Subcutaneous abdominal adipose tissue (tissue), 5 donors: Measurements from ENCODE around the gene PARS2.

Experiments used
- H3K27ac ChIP-seq: one replicate; pipeline ENCODE4 v1.7.0; 2013; ENCODE audit warnings: low read depth, mild to moderate bottlenecking, inconsistent platforms, low read length, moderate library complexity
- H3K27me3 ChIP-seq, 5 donors: one replicate each; pipeline ENCODE4 v1.7.0; 2013; ENCODE audit warnings: low read length in 5 of 5, inconsistent platforms in 1 of 5; ENCODE audit not compliant: control insufficient read depth in 5 of 5, insufficient read depth in 4 of 5
- H3K36me3 ChIP-seq, 5 donors: one replicate each; pipeline ENCODE4 v1.7.0; 2013; ENCODE audit warnings: low read length in 5 of 5; ENCODE audit not compliant: control insufficient read depth in 5 of 5, insufficient read depth in 5 of 5
- H3K4me1 ChIP-seq, 5 donors: one replicate each; pipeline ENCODE4 v1.7.0; 2013; ENCODE audit warnings: low read length in 5 of 5, mild to moderate bottlenecking in 3 of 5, moderate library complexity in 1 of 5; ENCODE audit not compliant: control insufficient read depth in 5 of 5, insufficient read depth in 5 of 5
- H3K4me3 ChIP-seq, 5 donors: one replicate each; pipeline ENCODE4 v1.7.0; 2013; ENCODE audit warnings: low read length in 5 of 5, low read depth in 1 of 5
- H3K9ac ChIP-seq, 5 donors: one replicate each; pipeline ENCODE4 v1.7.0; 2013; ENCODE audit warnings: low read length in 5 of 5, mild to moderate bottlenecking in 4 of 5, moderate library complexity in 3 of 5
- H3K9me3 ChIP-seq, 5 donors: one replicate each; pipeline ENCODE4 v1.7.0; 2013; ENCODE audit warnings: low read length in 5 of 5; ENCODE audit not compliant: control insufficient read depth in 5 of 5
- donor health status: healthy.
- donor health status: healthy.
- donor health status: healthy.
- donor health status: healthy.
- donor health status: healthy.

PARS2 gene

GRCh38 chr1:54743416-54744226 is 20.7 kb downstream of the PARS2 start:
- no peak overlapping the region for H3K27ac ChIP-seq
- no peaks in the 10 kb centered on the region for H3K4me1 ChIP-seq
- no peak overlapping the region for H3K9ac ChIP-seq

DNA sequence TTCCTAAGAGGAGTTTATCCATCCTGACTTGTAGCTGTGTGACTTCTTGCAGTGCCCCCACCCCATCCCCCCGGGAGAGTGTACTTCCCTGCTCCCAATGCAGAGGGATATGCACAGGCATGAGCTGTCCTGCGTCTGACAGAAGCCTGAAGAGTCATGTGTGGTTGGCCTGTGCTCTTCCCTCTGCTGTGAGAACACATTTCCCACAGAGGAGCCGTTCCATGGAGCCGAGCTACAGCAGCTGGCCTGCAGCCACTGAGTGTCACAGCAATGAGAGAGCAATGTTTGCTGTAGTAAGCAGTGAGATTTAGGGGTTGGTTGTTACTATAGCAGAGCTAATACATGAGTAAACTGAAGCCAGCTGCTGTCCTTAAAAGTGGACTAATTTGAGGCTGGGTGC is 22.0 kb downstream of the PARS2 start:
- no peak overlapping the region for H3K9ac ChIP-seq
- no peaks in the 10 kb centered on the region for H3K27me3 ChIP-seq
- H3K36me3 ChIP-seq: peaks cover 14 to 73% (median 64%) of the 10 kb centered on the region in 5 donors
- no peaks in the 10 kb centered on the region for H3K4me1 ChIP-seq
- H3K9me3 ChIP-seq: no peaks in the 10 kb centered on the region
- H3K4me3 ChIP-seq: no peak overlapping the region
- H3K27ac ChIP-seq: no peak overlapping the region

More at GRCh38 chr1:54743416-54744226, 20.7 kb downstream of the PARS2 start:
- no peak overlapping the region for H3K4me3 ChIP-seq
- H3K27me3 ChIP-seq: peaks cover 0 to 2% (median 0%) of the 10 kb centered on the region in 5 donors
- peaks cover 14 to 60% (median 51%) of the 10 kb centered on the region in 5 donors for H3K36me3 ChIP-seq
- H3K9me3 ChIP-seq: no peaks in the 10 kb centered on the region

DNA sequence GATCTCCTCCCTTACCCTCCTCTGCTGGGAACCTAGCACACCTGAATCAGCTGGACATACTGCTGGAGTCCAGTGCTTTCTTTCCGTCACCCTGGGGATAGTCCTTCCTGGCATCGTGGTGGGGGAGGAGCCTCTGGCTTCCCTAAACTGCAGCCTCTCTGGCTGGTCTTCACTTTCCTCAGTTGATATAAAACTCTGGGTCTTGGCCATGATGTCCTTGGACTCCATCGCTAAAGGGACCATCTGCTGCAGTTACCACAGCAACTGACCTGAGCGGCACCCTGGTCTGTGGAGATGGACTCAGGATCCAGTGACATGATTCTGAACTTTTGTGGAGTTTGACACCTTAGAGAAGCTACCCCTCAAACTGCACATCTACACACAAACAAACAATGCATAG is 22.8 kb downstream of the PARS2 start:
- no peak overlapping the region for H3K27ac ChIP-seq
- no peak overlapping the region for H3K9ac ChIP-seq
- H3K9me3 ChIP-seq: no peaks in the 10 kb centered on the region
- H3K27me3 ChIP-seq: no peaks in the 10 kb centered on the region
- no peak overlapping the region for H3K4me3 ChIP-seq
- H3K4me1 ChIP-seq: no peaks in the 10 kb centered on the region
- peaks cover 17 to 80% (median 71%) of the 10 kb centered on the region in 5 donors for H3K36me3 ChIP-seq

DNA sequence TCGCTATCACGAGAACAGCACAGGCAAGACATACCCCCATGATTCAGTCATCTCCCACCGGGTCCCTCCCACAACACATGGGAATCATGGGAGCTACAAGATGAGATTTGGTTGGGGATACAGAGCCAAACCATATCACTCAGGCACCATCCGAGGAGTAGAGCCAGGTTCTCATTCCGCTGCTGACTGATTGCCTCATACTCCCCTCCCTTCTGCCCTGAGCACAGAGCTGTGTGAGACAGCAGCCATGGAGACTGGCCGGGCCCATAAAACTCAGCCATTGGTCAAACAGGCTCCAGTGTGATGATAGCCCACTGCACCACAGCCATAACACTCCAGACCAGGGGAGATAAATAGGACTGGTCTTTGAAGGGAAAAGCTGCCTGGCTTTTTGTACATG is 26.1 kb downstream of the PARS2 start:
- Histone ChIP-seq H3K9ac (no peak overlapping the region), H3K4me3 (no peak overlapping the region), H3K4me1 (no peaks in the 10 kb centered on the region), H3K9me3 (no peaks in the 10 kb centered on the region), H3K27me3 (no peaks in the 10 kb centered on the region), H3K27ac (no peak overlapping the region), H3K36me3 (peaks cover 30 to 94% (median 70%) of the 10 kb centered on the region in 5 donors)

DNA sequence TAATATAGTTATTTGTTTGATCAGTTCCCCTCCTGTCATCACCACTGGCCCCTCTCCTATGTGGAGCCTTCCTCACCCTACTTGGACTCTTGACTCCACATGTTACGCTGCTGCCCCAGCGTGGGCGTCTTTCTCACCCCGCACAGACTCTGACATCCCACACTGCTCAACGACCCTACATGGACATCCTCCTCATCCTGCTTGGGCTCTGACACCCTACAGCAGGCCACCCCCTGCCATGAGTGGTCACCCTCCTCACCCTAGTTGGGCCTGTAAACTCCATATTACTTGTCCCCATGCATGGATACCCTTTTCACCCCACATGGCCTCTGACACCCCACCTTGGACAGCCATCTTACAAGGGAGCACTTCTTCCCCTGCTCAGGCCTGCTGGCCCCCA is 27.6 kb downstream of the PARS2 start:
- no peaks in the 10 kb centered on the region for H3K4me1 ChIP-seq
- peaks cover 28 to 92% (median 69%) of the 10 kb centered on the region in 5 donors for H3K36me3 ChIP-seq
- no peak overlapping the region for H3K4me3 ChIP-seq
- no peaks in the 10 kb centered on the region for H3K27me3 ChIP-seq
- no peak overlapping the region for H3K9ac ChIP-seq
- H3K9me3 ChIP-seq: no peaks in the 10 kb centered on the region
- H3K27ac ChIP-seq: no peak overlapping the region

- Histone ChIP-seq H3K36me3 (peaks cover 58 to 94% (median 82%) of the 10 kb centered on the region in 5 donors), H3K9ac (no peak overlapping the region), H3K4me3 (no peak overlapping the region), H3K27me3 (no peaks in the 10 kb centered on the region), H3K9me3 (no peaks in the 10 kb centered on the region), H3K27ac (no peak overlapping the region), H3K4me1 (no peaks in the 10 kb centered on the region)
Observed at GRCh38 chr1:54728027-54728426, 36.3 kb downstream of the PARS2 start.

GRCh38 chr1:54724771-54725170 is 39.6 kb downstream of the PARS2 start:
- Histone ChIP-seq H3K36me3 (peaks cover 67 to 84% (median 73%) of the 10 kb centered on the region in 5 donors), H3K27ac (no peak overlapping the region), H3K9me3 (no peaks in the 10 kb centered on the region), H3K4me3 (no peak overlapping the region), H3K9ac (no peak overlapping the region), H3K27me3 (no peaks in the 10 kb centered on the region), H3K4me1 (no peaks in the 10 kb centered on the region)

GRCh38 chr1:54723985-54724384 is 40.3 kb downstream of the PARS2 start:
- H3K9me3 ChIP-seq: no peaks in the 10 kb centered on the region
- H3K4me1 ChIP-seq: no peaks in the 10 kb centered on the region
- H3K4me3 ChIP-seq: no peak overlapping the region
- no peak overlapping the region for H3K9ac ChIP-seq
- no peak overlapping the region for H3K27ac ChIP-seq
- no peaks in the 10 kb centered on the region for H3K27me3 ChIP-seq
- peaks cover 67 to 82% (median 74%) of the 10 kb centered on the region in 5 donors for H3K36me3 ChIP-seq

GRCh38 chr1:54721719-54722118 is 42.6 kb downstream of the PARS2 start:
- H3K36me3 ChIP-seq: peaks cover 56 to 73% (median 63%) of the 10 kb centered on the region in 5 donors

DNA sequence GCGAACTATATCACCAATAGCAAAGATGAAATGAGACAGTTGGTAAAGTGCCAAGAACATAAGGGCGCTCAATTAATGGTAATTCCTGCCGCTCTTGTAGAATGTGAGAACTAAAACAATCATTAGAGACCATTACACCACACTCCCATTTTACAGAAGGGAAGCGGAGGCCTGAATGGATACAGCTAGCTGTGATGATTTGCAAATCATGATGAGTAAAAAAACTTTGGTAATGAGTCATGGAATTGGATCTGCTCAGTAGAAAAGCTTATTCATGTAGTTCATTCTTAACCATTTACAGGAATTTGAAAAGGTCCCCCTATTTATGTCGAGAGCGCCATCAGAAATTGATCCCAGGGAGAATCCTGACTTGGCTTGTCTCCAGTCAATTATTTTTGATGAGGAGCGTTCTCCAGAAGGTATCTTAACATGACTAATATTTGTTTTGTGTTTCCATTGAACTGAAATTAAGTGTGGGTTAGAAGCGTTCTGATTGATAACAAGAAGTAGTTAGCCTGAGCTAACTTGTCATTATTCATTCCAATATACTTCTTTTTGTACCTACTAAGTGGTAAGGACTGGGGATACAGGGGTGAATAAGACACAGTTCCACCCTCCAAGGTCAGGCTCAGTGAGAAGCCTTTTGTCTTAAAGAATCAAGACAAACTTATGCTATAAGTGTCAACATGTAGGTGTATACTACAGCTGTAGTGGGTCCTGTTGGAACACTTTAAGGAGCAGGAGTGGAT is 47.9 kb downstream of the PARS2 start:
- no peaks in the 10 kb centered on the region for H3K27me3 ChIP-seq
- peak overlapping the region; percentile 90 to 97 (median 92) for H3K9ac ChIP-seq
- H3K4me1 ChIP-seq: peaks cover 2 to 20% (median 16%) of the 10 kb centered on the region in 5 donors
- H3K36me3 ChIP-seq: peaks cover 15 to 25% (median 21%) of the 10 kb centered on the region in 5 donors
- peak overlapping the region; percentile 90 for H3K27ac ChIP-seq
- H3K4me3 ChIP-seq: peak overlapping the region; percentile 86 to 96 (median 94)
- no peaks in the 10 kb centered on the region for H3K9me3 ChIP-seq

More at GRCh38 chr1:54721719-54722118, 42.6 kb downstream of the PARS2 start:
- no peaks in the 10 kb centered on the region for H3K27me3 ChIP-seq
- peaks cover 0 to 4% (median 2%) of the 10 kb centered on the region in 5 donors for H3K4me1 ChIP-seq
- no peak overlapping the region for H3K27ac ChIP-seq
- H3K9me3 ChIP-seq: no peaks in the 10 kb centered on the region
- H3K4me3 ChIP-seq: no peak overlapping the region
- no peak overlapping the region for H3K9ac ChIP-seq
